MCF 10A (cell line): ENCODE results near the gene RTN4IP1. TPM values are rescaled to one million over a fixed set of nuclear protein-coding genes. Genes with fewer than 3 reads are reported as not detected.

Experiments used
- BruUV-seq: library from RNA; stranded (reverse); fragments of 400-500 nt; replicated peaks from 2 replicates; lab custom pipeline; 2021; lab: Mats Ljungman, UMichigan
- CTCF ChIA-PET: fragments of 300-600 bp; sonication (Branson Sonifier 250); formaldehyde crosslinking; extraction: SDS; loops from one replicate; lab custom pipeline; 2021; ENCODE audit warnings: antibody characterized with exemption, inconsistent platforms; lab: Yijun Ruan, JAX
- POLR2A ChIA-PET: fragments of 300-600, 350-650 bp; sonication (Branson Sonifier 250); formaldehyde crosslinking; extraction: SDS; loops from one replicate; lab custom pipeline; 2020; ENCODE audit warnings: antibody characterized with exemption, inconsistent platforms; lab: Yijun Ruan, JAX
- DNase-seq: peaks from one replicate; pipeline ENCODE4 v3.0.0-alpha.2; 2018; ENCODE audit not compliant: unreplicated experiment
- H3K27ac Mint-ChIP-seq: one replicate; pipeline ENCODE4 v1.8.0; 2022; ENCODE audit warnings: mild to moderate bottlenecking, low read depth, mixed read lengths; ENCODE audit not compliant: unreplicated experiment
- H3K27me3 Mint-ChIP-seq: one replicate; pipeline ENCODE4 v1.8.0; 2022; ENCODE audit warnings: mixed read lengths; ENCODE audit not compliant: insufficient read depth, unreplicated experiment
- H3K36me3 Mint-ChIP-seq: one replicate; pipeline ENCODE4 v1.8.0; 2022; ENCODE audit warnings: mild to moderate bottlenecking, moderate library complexity, mixed read lengths; ENCODE audit not compliant: insufficient read depth, unreplicated experiment
- H3K4me1 Mint-ChIP-seq: one replicate; pipeline ENCODE4 v1.8.0; 2022; ENCODE audit warnings: mixed read lengths; ENCODE audit not compliant: insufficient read depth, unreplicated experiment
- H3K4me3 Mint-ChIP-seq: one replicate; pipeline ENCODE4 v1.8.0; 2022; ENCODE audit warnings: mild to moderate bottlenecking, moderate library complexity, mixed read lengths; ENCODE audit not compliant: unreplicated experiment
- H3K9me3 Mint-ChIP-seq: one replicate; pipeline ENCODE4 v1.8.0; 2022; ENCODE audit warnings: mixed read lengths; ENCODE audit not compliant: unreplicated experiment
- intact Hi-C: fragments of 100-400 bp; cut with micrococcal nuclease; formaldehyde crosslinking; loops from 2 replicates; pipeline ENCODE4 v1.14.1; 2022
- total RNA-seq: library from RNA; stranded (reverse); gene quantifications from 2 replicates; pipeline ENCODE4 v1.2.3, GENCODE V29; 2022
- TF ChIP-seq, protein P1 (sequence below): fragments of 200-600 bp; IDR thresholded peaks from one replicate; pipeline ENCODE4 v1.8.0; 2022; ENCODE audit warnings: antibody characterized with exemption, mild to moderate bottlenecking; ENCODE audit not compliant: unreplicated experiment

Gene RTN4IP1
- total RNA-seq, 1 experiment from 2014 or later, result 6.5 TPM

DNA sequence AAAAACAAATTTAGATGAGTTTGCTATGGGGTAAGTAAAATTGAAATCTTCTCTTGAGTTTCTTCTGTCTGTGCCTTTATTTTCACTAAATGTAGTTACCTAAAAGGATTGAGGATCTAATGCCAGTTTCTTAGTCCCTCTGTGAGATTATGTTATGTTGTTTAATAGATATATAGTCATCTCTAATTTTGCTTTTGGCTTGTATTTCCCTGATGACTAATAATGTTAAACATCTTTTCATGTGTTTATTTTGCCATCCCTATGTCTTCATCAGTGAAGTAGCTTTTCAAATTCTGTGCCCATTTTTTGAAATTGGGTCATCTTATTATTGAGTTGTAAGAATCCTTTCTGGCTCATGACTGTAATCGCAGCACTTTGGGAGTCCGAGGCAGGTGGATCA is 13.8 kb upstream of the RTN4IP1 start:
- Mint-ChIP-seq H3K4me3 (peak overlapping the region; percentile 52), H3K4me1 (peaks cover 15% of the 10 kb centered on the region), H3K36me3 (peaks cover 73% of the 10 kb centered on the region), H3K9me3 (no peaks in the 10 kb centered on the region), H3K27me3 (no peaks in the 10 kb centered on the region), H3K27ac (peak overlapping the region; percentile 95)
- intact Hi-C loops, result no loop called here
- TSS peak; percentile 40 for BruUV-seq
- TF ChIP-seq, protein P1, sequence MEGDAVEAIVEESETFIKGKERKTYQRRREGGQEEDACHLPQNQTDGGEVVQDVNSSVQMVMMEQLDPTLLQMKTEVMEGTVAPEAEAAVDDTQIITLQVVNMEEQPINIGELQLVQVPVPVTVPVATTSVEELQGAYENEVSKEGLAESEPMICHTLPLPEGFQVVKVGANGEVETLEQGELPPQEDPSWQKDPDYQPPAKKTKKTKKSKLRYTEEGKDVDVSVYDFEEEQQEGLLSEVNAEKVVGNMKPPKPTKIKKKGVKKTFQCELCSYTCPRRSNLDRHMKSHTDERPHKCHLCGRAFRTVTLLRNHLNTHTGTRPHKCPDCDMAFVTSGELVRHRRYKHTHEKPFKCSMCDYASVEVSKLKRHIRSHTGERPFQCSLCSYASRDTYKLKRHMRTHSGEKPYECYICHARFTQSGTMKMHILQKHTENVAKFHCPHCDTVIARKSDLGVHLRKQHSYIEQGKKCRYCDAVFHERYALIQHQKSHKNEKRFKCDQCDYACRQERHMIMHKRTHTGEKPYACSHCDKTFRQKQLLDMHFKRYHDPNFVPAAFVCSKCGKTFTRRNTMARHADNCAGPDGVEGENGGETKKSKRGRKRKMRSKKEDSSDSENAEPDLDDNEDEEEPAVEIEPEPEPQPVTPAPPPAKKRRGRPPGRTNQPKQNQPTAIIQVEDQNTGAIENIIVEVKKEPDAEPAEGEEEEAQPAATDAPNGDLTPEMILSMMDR, result no peak
- POLR2A ChIA-PET, result interaction anchor here (0.6 to 4.0 kb wide), 4 partner anchors 9 to 104 kb away, joined by 3 to 13 read pairs (median 5); partner anchors contain the start of genes QRSL1 and RTN4IP1
- CTCF ChIA-PET, result interaction anchor here (0.5 to 0.6 kb wide), 2 partner anchors 45 to 52 kb away, joined by 3 to 4 read pairs; no protein-coding TSS in a partner anchor
- peak; percentile 53 for DNase-seq

DNA sequence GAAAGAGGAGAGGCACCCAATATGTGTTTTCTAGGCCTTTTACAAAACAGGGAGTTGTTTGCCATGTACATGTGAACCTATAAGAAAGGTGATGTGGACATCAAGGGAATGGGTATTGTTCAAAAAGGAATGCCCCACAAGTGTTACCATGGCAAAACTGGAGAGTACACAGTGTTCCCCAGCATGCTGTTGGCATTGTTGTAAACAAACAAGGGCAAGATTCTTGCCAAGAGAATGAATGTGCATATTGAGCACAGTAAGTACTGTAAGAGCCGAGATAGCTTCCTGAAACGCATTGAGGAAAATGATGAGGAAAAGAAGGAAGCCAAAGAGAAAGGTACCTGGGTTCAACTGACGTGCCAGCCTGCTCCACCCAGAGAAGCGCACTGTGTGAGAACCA is 13.2 kb upstream of the RTN4IP1 start:
- ChIA-PET CTCF (interaction anchor here (0.5 to 0.7 kb wide), 3 partner anchors 17 to 51 kb away, joined by 3 to 4 read pairs (median 3); no protein-coding TSS in a partner anchor), POLR2A (interaction anchor here (0.6 to 4.0 kb wide), 3 partner anchors 8 to 13 kb away, joined by 3 to 13 read pairs (median 7); partner anchors contain the start of genes QRSL1 and RTN4IP1)
- peak overlapping the region; percentile 95 for H3K27ac Mint-ChIP-seq
- no TSS peak for BruUV-seq
- H3K9me3 Mint-ChIP-seq, result no peaks in the 10 kb centered on the region
- TF ChIP-seq, protein P1, result no peak
- H3K4me1 Mint-ChIP-seq, result peaks cover 15% of the 10 kb centered on the region
- DNase-seq, result peak; percentile 71
- no peaks in the 10 kb centered on the region for H3K27me3 Mint-ChIP-seq
- peaks cover 70% of the 10 kb centered on the region for H3K36me3 Mint-ChIP-seq
- intact Hi-C loops, result no loop called here
- peak overlapping the region; percentile 52 for H3K4me3 Mint-ChIP-seq

DNA sequence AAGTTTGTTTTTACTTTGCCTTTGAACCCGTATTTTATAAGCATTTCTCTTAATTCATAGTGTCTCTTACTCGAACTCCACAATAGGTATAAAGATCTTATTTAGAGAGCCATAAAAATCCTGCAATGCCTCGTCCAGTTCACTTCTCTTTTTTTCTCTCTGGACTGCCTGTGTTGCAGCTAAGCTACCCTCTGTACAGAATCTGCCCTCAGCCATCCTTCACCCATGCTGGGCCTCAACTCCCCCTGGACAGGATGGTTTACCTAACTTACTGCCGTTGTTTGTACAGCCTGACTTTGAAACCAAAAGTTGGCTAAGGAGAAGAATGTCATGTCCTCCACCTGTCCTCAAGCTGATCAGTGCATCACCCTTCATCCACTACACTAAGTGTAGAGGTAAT is 10.5 kb upstream of the RTN4IP1 start:
- H3K27ac Mint-ChIP-seq, result no peak overlapping the region
- H3K4me1 Mint-ChIP-seq, result peaks cover 17% of the 10 kb centered on the region
- no peak for DNase-seq
- no peaks in the 10 kb centered on the region for H3K27me3 Mint-ChIP-seq
- intact Hi-C loops, result no loop called here
- H3K9me3 Mint-ChIP-seq, result no peaks in the 10 kb centered on the region
- peaks cover 50% of the 10 kb centered on the region for H3K36me3 Mint-ChIP-seq
- TF ChIP-seq, protein P1, result no peak
- CTCF ChIA-PET, result interaction anchor here (0.8 kb wide), 1 partner anchor 14 kb away, joined by 4 read pairs; no protein-coding TSS in a partner anchor
- H3K4me3 Mint-ChIP-seq, result no peak overlapping the region
- BruUV-seq, result no TSS peak
- POLR2A ChIA-PET, result interaction anchor here (0.6 to 4.0 kb wide), 3 partner anchors 10 to 91 kb away, joined by 3 to 13 read pairs (median 4); partner anchors contain the start of genes QRSL1 and RTN4IP1

DNA sequence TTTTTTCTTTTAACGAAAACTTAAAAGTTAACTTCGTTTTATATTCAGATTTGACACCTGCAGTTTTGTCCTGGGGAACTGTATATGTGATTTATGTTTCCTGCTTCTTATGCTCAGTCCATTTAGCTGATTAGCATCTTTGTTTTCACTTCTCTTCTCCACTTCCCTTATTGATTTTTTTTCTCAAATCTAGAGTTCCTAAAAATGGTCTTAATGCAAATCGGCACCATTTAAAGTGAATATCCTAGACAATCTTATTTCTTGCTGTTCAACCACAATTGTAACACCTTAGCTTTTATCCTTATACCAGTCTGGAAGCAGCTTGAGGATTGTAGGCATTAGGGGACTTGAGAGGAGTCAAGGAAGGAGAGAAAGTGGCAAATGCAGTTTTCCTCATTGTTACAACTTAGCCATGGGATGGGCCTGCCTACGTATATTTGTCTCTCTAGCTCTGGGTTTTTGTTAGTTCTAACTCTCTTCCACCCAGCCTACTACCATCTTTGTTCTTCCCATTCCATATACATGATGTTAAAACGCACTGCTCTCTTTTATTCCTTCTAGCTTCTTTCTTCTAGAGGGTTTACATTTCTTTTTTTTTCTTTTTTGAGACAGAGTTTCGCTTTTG is 8.5 kb upstream of the RTN4IP1 start:
- Mint-ChIP-seq H3K4me3 (no peak overlapping the region), H3K27me3 (no peaks in the 10 kb centered on the region), H3K9me3 (no peaks in the 10 kb centered on the region), H3K36me3 (peaks cover 37% of the 10 kb centered on the region), H3K4me1 (peaks cover 14% of the 10 kb centered on the region), H3K27ac (peak overlapping the region; percentile 27)
- TF ChIP-seq, protein P1, result no peak
- intact Hi-C loops, result no loop called here
- DNase-seq, result no peak
- BruUV-seq, result no TSS peak
- CTCF ChIA-PET, result interaction anchor here (0.6 to 1.5 kb wide), 4 partner anchors 20 to 277 kb away, joined by 3 to 5 read pairs (median 3); partner anchors contain the start of gene CRYBG1
- POLR2A ChIA-PET, result interaction anchor here (1.6 kb wide), 1 partner anchor 8 kb away, joined by 4 read pairs; no protein-coding TSS in a partner anchor
